Muscle of leg (tissue), 11 donors: ENCODE data around the gene EPHA5. TPM values are rescaled to one million over a fixed set of nuclear protein-coding genes. Genes with fewer than 3 reads are reported as not detected.

ENCODE experiments used
- DNase-seq: peaks from one replicate; pipeline ENCODE4 v3.0.0; 2013
- H3K27ac ChIP-seq: one replicate; pipeline ENCODE4 v1.5.1; 2013; ENCODE audit warnings: mild to moderate bottlenecking, low read length, control low read depth
- H3K27me3 ChIP-seq: one replicate; pipeline ENCODE4 v1.6.1; 2013; ENCODE audit warnings: low read length; ENCODE audit not compliant: control insufficient read depth, insufficient read depth
- H3K36me3 ChIP-seq: one replicate; pipeline ENCODE4 v1.6.1; 2013; ENCODE audit warnings: low read length; ENCODE audit not compliant: control insufficient read depth, insufficient read depth
- H3K4me1 ChIP-seq: one replicate; pipeline ENCODE4 v1.6.1; 2013; ENCODE audit warnings: low read length; ENCODE audit not compliant: control insufficient read depth, insufficient read depth
- H3K4me3 ChIP-seq: one replicate; pipeline ENCODE4 v1.5.1; 2013; ENCODE audit warnings: low read length, control low read depth
- H3K9me3 ChIP-seq: replicated peaks from 2 replicates; pipeline ENCODE4 v1.6.1; 2013; ENCODE audit warnings: low read depth, low read length; ENCODE audit not compliant: control insufficient read depth
- WGBS: methylation state at CpG from one replicate; pipeline ENCODE4 v1.1.5; 2013; ENCODE audit warnings: missing lambda C conversion rate; ENCODE audit not compliant: insufficient coverage; 5-methylcytosine and 5-hydroxymethylcytosine counted together
- polyA plus RNA-seq, 8 donors: library from polyadenylated mRNA; unstranded; fragments of 120-200 nt; gene quantifications; one replicate each; pipeline versions ENCODE4 v1.2.1 to v1.2.3, GENCODE V29; 2013; ENCODE audit warnings: inconsistent platforms in 1 of 8, low replicate concordance in 1 of 8; ENCODE audit not compliant: insufficient read length in 8 of 8, insufficient read depth in 1 of 8
- total RNA-seq: library from RNA; stranded (reverse); fragments of 120-200 nt; gene quantifications from one replicate; pipeline ENCODE4 v1.2.4, GENCODE V29; 2013

Gene EPHA5
- total and polyA plus RNA-seq, 9 donors: 0.24 to 1.4 (median 0.52) TPM

GRCh38 chr4:65453398-65453797 is 216.9 kb downstream of the EPHA5 start:
- Histone ChIP-seq H3K9me3 (no peaks in the 10 kb centered on the region), H3K27me3 (no peaks in the 10 kb centered on the region), H3K4me3 (no peak overlapping the region), H3K4me1 (no peaks in the 10 kb centered on the region), H3K27ac (no peak overlapping the region), H3K36me3 (no peaks in the 10 kb centered on the region)
- DNase-seq: no peak
- WGBS: 70% methylated on average over 2 of the region's 3 CpGs

- no peak overlapping the region for H3K27ac ChIP-seq
- H3K9me3 ChIP-seq: no peaks in the 10 kb centered on the region
- H3K4me3 ChIP-seq: no peak overlapping the region
- no peaks in the 10 kb centered on the region for H3K4me1 ChIP-seq
- WGBS: no CpG with 5 or more reads among the region's 2 CpGs
- H3K27me3 ChIP-seq: no peaks in the 10 kb centered on the region
- no peak for DNase-seq
- H3K36me3 ChIP-seq: no peaks in the 10 kb centered on the region
Observed at GRCh38 chr4:65450899-65451298, 219.4 kb downstream of the EPHA5 start.

GRCh38 chr4:65437102-65437501 is 233.2 kb downstream of the EPHA5 start:
- Histone ChIP-seq H3K4me3 (no peak overlapping the region), H3K27me3 (no peaks in the 10 kb centered on the region), H3K36me3 (no peaks in the 10 kb centered on the region), H3K27ac (no peak overlapping the region), H3K4me1 (no peaks in the 10 kb centered on the region), H3K9me3 (no peaks in the 10 kb centered on the region)
- peak; percentile 32 for DNase-seq
- WGBS: no CpG with 5 or more reads among the region's 1 CpG

- Histone ChIP-seq H3K27me3 (no peaks in the 10 kb centered on the region), H3K27ac (no peak overlapping the region), H3K4me1 (no peaks in the 10 kb centered on the region), H3K4me3 (no peak overlapping the region), H3K9me3 (no peaks in the 10 kb centered on the region), H3K36me3 (no peaks in the 10 kb centered on the region)
- no peak for DNase-seq
- WGBS: no CpG with 5 or more reads among the region's 1 CpG
Observed at GRCh38 chr4:65422109-65422508, 248.2 kb downstream of the EPHA5 start.

DNA sequence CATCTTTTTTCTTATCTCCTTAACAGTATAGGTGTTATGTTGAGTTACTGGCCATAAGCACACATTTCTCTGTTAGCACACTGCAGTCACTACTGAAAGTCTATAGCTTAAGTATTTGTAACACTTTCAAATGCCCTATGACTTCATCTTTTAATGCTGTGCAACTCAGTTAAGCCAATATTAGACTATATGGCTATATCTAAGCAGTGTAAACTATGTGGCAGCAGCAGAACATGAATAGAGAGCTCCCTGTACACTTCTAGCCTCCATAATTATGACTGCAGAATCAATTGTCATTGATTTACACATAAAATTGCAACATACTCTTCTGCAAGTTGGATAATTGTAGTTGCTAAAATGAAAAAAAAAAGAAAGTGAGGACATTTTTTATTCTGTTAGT is 250.3 kb downstream of the EPHA5 start:
- Histone ChIP-seq H3K4me1 (no peaks in the 10 kb centered on the region), H3K27ac (no peak overlapping the region), H3K36me3 (no peaks in the 10 kb centered on the region), H3K27me3 (no peaks in the 10 kb centered on the region), H3K9me3 (no peaks in the 10 kb centered on the region), H3K4me3 (no peak overlapping the region)
- no peak for DNase-seq

DNA sequence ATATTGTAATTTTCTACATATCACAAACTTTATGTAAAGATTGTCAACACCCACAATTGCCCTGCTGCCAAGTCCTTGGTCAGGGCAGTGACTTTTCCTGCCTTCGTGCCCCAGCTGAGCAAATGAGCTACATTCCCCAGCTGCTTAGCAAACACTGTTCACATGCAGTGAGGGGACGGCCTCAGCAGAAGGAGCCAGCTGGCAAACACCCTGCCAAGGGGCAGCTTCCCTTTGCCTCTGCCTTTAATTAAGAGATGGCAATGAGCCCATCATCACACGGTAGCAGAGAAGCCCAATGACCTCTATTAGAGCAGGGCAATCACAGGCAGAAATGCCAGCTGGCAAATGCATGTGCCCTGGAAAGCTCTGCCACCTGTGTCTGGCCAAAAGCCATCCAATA is 253.4 kb downstream of the EPHA5 start:
- Histone ChIP-seq H3K36me3 (no peaks in the 10 kb centered on the region), H3K27ac (no peak overlapping the region), H3K4me3 (no peak overlapping the region), H3K4me1 (no peaks in the 10 kb centered on the region), H3K27me3 (no peaks in the 10 kb centered on the region), H3K9me3 (no peaks in the 10 kb centered on the region)
- WGBS: no CpG with 5 or more reads among the region's 3 CpGs
- peak; percentile 78 for DNase-seq

GRCh38 chr4:65407483-65407882 is 262.8 kb downstream of the EPHA5 start:
- 100% methylated on average over 2 of the region's 4 CpGs for WGBS
- no peaks in the 10 kb centered on the region for H3K4me1 ChIP-seq

DNA sequence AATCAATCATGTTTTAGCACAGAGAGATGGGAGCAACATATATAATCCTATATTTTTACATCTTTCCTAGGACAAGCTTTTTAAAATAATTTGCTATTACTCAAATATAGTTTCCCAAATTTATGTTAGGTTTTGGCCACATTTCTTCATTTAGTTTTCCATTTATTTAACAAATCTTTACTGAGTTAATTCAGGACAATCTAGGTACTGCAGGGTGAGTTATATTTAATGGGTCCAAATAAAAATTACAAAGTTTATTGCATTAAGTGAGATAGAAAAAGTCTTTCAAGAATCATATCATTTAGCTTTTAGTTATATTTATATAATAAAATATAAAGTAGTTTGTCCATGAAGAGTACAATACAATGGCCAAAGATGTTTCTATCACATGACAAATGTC is 269.2 kb downstream of the EPHA5 start:
- no peaks in the 10 kb centered on the region for H3K27me3 ChIP-seq
- no peaks in the 10 kb centered on the region for H3K9me3 ChIP-seq
- no peaks in the 10 kb centered on the region for H3K4me1 ChIP-seq
- H3K4me3 ChIP-seq: no peak overlapping the region
- no peak for DNase-seq
- H3K36me3 ChIP-seq: no peaks in the 10 kb centered on the region
- no peak overlapping the region for H3K27ac ChIP-seq

More at GRCh38 chr4:65407483-65407882, 262.8 kb downstream of the EPHA5 start:
- H3K27me3 ChIP-seq: no peaks in the 10 kb centered on the region
- H3K4me3 ChIP-seq: no peak overlapping the region
- no peak overlapping the region for H3K27ac ChIP-seq
- DNase-seq: no peak
- no peaks in the 10 kb centered on the region for H3K36me3 ChIP-seq
- no peaks in the 10 kb centered on the region for H3K9me3 ChIP-seq

DNA sequence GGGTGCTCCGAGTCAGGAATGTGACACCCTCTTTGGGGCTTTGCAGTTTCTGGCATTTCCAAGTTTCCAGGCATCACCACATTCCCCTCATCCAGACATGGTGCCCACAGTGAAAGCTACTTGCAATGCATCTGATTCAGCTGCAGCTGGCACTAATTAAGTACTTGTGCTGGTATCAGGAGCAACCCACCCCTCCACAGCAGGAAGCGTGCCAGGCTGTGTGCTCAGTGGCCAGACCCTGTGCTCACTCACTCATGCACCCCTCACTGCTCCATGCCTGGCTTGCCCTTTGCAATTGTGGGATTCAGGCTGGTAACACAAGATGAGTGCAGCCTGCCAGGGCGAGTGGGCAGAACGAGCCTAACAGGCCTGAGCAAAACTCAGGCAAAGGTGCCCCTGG is 271.2 kb downstream of the EPHA5 start:
- Histone ChIP-seq H3K4me1 (no peaks in the 10 kb centered on the region), H3K36me3 (no peaks in the 10 kb centered on the region), H3K9me3 (peaks cover 2% of the 10 kb centered on the region), H3K27me3 (no peaks in the 10 kb centered on the region), H3K27ac (no peak overlapping the region), H3K4me3 (no peak overlapping the region)
- 33% methylated on average over 2 of the region's 4 CpGs for WGBS
- no peak for DNase-seq

DNA sequence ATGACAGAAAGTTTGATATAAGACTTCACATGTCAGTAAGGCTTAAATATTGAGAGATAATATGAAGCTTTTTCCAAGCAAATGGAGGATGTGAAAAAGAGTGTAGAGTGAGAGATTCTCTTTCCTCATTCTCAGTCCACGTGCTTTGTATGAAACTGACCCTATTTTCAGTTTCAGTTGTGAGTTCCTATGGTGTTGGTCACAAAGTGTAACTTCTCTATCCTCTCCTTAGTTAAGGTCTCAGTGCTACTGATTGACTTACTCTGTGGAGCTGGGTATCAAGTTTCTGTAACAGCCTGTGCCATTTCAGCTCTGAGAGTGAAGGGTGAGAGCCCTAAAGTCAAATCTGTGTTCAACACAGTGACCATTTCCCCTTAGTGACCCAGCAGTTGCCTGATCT is 277.2 kb downstream of the EPHA5 start:
- DNase-seq: no peak
- no CpG with 5 or more reads among the region's 1 CpG for WGBS
- Histone ChIP-seq H3K27me3 (no peaks in the 10 kb centered on the region), H3K4me3 (no peak overlapping the region), H3K36me3 (no peaks in the 10 kb centered on the region), H3K9me3 (peaks cover 2% of the 10 kb centered on the region), H3K27ac (no peak overlapping the region), H3K4me1 (no peaks in the 10 kb centered on the region)

GRCh38 chr4:65392488-65392887 is 277.8 kb downstream of the EPHA5 start:
- no peaks in the 10 kb centered on the region for H3K36me3 ChIP-seq
- H3K4me1 ChIP-seq: no peaks in the 10 kb centered on the region
- no peak overlapping the region for H3K27ac ChIP-seq
- DNase-seq: no peak
- H3K27me3 ChIP-seq: no peaks in the 10 kb centered on the region
- H3K9me3 ChIP-seq: peaks cover 2% of the 10 kb centered on the region
- H3K4me3 ChIP-seq: no peak overlapping the region
- WGBS: no CpG with 5 or more reads among the region's 2 CpGs
